GM12878 (cell line): ENCODE results near the gene PIGM. TPM values are rescaled to one million over a fixed set of nuclear protein-coding genes. Genes with fewer than 3 reads are reported as not detected.

Source experiments
- ASH2L ChIP-seq: fragments of 300-600, 200-600 bp; sonication (generic); IDR thresholded peaks from 2 replicates; pipeline ENCODE4 v1.6.1; 2017; ENCODE audit warnings: low read depth, mild to moderate bottlenecking, borderline replicate concordance
- CBFB ChIP-seq: IDR thresholded peaks from 2 replicates; pipeline ENCODE4 v1.6.1; 2016; ENCODE audit warnings: antibody characterized with exemption, low read depth
- CBX3 ChIP-seq: fragments of 200-600 bp; sonication (generic); IDR thresholded peaks from 2 replicates; pipeline ENCODE4 v1.6.1; 2016; ENCODE audit warnings: low read depth, borderline replicate concordance
- RB1 ChIP-seq: fragments of 450-650 bp; formaldehyde crosslinking; IDR thresholded peaks from 2 replicates; pipeline ENCODE4 v1.6.1; 2017; ENCODE audit warnings: mild to moderate bottlenecking, borderline replicate concordance
- ZNF622 ChIP-seq: fragments of 450-650 bp; IDR thresholded peaks from 2 replicates; pipeline ENCODE4 v1.6.1; 2017; ENCODE audit warnings: mild to moderate bottlenecking, inconsistent platforms
- polyA plus RNA-seq, 11 experiments: library from polyadenylated mRNA; depleted of rRNA in 4 of 11; unstranded in 6 of 11; stranded (reverse) in 5 of 11; fragments of >200 nt; fragmentation: Nextera tagmentation in 4 of 11; fragmentation: Illumina TruSeq in 1 of 11; extraction: Ambion mirVana in 4 of 11; extraction: Trizol in 1 of 11; gene quantifications; 1 replicate in 1 of 11; 2 replicates in 10 of 11; pipeline versions ENCODE4 v1.2.1 to v1.2.3, GENCODE V29; 2011 to 2016; ENCODE audit warnings: inconsistent platforms in 2 of 11, missing spikeins in 2 of 11, low read depth in 1 of 11
- total RNA-seq, 4 experiments: library from RNA; depleted of rRNA in 3 of 4; stranded (reverse); fragments of >200 nt in 3 of 4; fragmentation: Illumina TruSeq in 1 of 4; extraction: Trizol in 1 of 4; gene quantifications; 2 replicates each; pipeline versions ENCODE4 v1.2.1 to v1.2.3, GENCODE V29; 2013 to 2021
- TF ChIP-seq, protein P1 (sequence below): IDR thresholded peaks from 2 replicates; pipeline ENCODE4 v1.6.1; 2012; ENCODE audit warnings: improper control_type of control experiment, low read depth, low read length; ENCODE audit not compliant: insufficient replicate concordance

Gene PIGM
- total and polyA plus RNA-seq, 10 of the 15 experiments (the other 5 are each of a cell fraction or from before 2014, with no cell fraction given) = 2.6 to 6.1 (median 4.6) TPM

DNA sequence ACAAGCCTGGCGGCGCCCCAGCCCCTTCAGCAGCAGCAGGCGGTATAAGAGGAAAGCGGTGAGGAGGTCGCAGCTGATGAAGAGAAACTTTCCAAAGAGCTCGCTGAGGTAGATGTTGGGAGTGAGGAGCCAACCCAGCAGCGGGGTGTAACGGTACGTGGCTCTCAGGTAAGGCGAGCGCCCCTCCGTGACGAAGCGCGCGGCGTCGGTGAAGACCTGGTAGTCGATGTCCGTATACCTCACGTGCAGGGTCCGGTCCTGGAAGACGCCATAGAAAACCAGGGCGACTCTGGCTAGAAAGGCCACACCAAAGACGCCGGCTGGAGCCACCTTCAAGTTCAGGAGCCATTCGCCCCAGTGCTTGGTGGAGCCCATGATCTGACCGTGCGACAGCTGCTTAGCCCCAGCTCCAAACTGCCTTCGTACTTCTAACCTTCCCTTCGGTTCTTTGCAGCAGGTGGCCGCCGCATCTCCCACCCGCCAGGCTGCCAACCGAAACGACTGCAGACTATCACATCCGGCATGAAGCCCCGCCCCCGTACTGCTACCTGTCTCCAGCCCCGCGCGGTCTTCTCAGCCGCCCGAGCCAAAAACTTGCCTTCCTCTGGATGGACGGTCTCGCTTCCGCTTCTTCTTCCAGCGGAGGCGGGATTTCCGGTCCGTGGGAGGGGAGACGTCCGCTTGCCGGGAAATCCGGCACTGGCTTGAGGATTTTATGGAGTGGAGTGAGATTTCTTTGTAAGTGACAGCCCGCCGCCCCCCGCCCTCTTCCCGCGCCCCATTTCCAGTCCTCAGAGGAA is at the start of gene PIGM (continued):
- TF ChIP-seq, protein P1, sequence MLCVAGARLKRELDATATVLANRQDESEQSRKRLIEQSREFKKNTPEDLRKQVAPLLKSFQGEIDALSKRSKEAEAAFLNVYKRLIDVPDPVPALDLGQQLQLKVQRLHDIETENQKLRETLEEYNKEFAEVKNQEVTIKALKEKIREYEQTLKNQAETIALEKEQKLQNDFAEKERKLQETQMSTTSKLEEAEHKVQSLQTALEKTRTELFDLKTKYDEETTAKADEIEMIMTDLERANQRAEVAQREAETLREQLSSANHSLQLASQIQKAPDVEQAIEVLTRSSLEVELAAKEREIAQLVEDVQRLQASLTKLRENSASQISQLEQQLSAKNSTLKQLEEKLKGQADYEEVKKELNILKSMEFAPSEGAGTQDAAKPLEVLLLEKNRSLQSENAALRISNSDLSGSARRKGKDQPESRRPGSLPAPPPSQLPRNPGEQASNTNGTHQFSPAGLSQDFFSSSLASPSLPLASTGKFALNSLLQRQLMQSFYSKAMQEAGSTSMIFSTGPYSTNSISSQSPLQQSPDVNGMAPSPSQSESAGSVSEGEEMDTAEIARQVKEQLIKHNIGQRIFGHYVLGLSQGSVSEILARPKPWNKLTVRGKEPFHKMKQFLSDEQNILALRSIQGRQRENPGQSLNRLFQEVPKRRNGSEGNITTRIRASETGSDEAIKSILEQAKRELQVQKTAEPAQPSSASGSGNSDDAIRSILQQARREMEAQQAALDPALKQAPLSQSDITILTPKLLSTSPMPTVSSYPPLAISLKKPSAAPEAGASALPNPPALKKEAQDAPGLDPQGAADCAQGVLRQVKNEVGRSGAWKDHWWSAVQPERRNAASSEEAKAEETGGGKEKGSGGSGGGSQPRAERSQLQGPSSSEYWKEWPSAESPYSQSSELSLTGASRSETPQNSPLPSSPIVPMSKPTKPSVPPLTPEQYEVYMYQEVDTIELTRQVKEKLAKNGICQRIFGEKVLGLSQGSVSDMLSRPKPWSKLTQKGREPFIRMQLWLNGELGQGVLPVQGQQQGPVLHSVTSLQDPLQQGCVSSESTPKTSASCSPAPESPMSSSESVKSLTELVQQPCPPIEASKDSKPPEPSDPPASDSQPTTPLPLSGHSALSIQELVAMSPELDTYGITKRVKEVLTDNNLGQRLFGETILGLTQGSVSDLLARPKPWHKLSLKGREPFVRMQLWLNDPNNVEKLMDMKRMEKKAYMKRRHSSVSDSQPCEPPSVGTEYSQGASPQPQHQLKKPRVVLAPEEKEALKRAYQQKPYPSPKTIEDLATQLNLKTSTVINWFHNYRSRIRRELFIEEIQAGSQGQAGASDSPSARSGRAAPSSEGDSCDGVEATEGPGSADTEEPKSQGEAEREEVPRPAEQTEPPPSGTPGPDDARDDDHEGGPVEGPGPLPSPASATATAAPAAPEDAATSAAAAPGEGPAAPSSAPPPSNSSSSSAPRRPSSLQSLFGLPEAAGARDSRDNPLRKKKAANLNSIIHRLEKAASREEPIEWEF = no peak
- TF ChIP-seq RB1 (peak; percentile 0; the same call in 1 of the 2 replicates), ASH2L (no peak), CBX3 (no peak), CBFB (peak; percentile 26; the same call in 1 of the 2 replicates), ZNF622 (no peak)
